ENCODE measurements around the gene STAG1.

STAG1 gene

DNA sequence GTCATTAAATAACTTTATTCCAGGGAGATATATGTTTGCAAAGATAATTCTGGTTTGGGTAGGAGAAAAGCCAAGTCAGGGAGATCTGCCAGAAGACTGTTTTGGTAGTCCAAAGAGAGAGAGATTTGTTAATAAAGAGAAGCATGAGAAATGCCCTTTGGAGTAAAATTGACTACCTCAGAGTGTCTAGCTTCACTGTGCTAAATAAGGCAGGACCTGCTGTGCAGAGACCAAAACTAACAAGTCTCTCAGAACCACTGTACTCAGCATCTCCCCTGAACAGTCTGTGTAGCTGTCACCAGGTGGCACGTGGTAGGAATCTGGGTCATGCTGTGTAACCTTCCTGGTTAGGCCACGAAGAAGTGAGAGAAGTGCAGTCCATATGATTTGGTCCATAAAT lies 35.2 kb upstream of the STAG1 start:
- Histone ChIP-seq H3K36me3 (ENCODE audit: control insufficient read depth, insufficient read depth, low read length) (no peaks in the 10 kb centered on the region), H3K27me3 (replicated peaks; ENCODE audit: control insufficient read depth, insufficient read depth, low read length) (no peaks in the 10 kb centered on the region), H3K4me3 (replicated peaks; ENCODE audit: low read depth, low read length) (no peak overlapping the region)
- TF ChIP-seq, protein P1, sequence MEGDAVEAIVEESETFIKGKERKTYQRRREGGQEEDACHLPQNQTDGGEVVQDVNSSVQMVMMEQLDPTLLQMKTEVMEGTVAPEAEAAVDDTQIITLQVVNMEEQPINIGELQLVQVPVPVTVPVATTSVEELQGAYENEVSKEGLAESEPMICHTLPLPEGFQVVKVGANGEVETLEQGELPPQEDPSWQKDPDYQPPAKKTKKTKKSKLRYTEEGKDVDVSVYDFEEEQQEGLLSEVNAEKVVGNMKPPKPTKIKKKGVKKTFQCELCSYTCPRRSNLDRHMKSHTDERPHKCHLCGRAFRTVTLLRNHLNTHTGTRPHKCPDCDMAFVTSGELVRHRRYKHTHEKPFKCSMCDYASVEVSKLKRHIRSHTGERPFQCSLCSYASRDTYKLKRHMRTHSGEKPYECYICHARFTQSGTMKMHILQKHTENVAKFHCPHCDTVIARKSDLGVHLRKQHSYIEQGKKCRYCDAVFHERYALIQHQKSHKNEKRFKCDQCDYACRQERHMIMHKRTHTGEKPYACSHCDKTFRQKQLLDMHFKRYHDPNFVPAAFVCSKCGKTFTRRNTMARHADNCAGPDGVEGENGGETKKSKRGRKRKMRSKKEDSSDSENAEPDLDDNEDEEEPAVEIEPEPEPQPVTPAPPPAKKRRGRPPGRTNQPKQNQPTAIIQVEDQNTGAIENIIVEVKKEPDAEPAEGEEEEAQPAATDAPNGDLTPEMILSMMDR (IDR thresholded peaks at IDR 0.05; ENCODE audit: insufficient read depth, low read length, poor library complexity, severe bottlenecking): no peak
- DNase-seq (ENCODE audit: extremely low read depth, insufficient read length): no peak

DNA sequence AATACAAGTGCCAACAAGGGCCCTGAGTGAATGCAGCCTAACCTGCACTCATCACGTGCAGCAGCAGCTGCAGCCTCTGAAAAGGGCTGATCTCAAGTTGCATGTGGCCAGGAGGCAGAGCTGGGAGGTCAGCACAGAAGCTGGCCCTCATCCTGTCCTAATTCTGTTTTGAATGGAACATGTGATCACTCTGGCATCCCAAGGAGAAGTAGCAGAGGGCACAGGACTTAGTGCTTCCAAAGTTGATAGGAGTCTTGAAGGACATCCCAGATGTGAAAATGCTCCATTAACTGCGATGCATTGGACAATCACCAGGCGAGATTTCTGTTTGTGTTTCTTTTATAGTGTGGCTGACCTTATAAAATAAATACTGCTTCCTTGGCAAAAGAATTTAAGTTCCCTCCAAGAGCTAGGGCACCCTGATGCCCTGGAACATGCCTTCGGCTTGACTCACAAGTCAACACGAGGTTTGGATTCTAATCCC lies 31.6 kb upstream of the STAG1 start:
- TF ChIP-seq, protein P1 (IDR thresholded peaks at IDR 0.05; ENCODE audit: insufficient read depth, low read length, poor library complexity, severe bottlenecking): no peak

DNA sequence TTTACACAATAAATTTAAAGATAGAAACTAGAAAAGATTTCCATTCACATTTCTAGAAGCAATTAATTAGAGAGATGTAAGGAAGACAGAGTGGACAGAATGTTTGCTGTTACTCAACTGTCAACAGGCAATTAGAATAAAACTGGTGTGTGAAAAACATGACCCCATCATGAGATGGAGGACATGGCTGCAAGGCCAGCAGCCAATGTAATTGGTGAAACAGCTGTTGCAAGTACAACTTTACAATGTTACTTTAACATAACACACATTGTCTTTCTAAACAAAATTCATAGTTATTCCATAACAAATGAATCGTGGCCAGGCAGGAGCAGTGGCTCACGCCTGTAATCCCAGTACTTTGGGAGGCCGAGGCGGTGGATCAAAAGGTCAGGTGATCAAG lies 28.6 kb upstream of the STAG1 start:
- Histone ChIP-seq H3K36me3 (ENCODE audit: control insufficient read depth, insufficient read depth, low read length) (no peaks in the 10 kb centered on the region), H3K27me3 (replicated peaks; ENCODE audit: control insufficient read depth, insufficient read depth, low read length) (no peaks in the 10 kb centered on the region), H3K4me3 (replicated peaks; ENCODE audit: low read depth, low read length) (no peak overlapping the region)
- TF ChIP-seq, protein P1 (IDR thresholded peaks at IDR 0.05; ENCODE audit: insufficient read depth, low read length, poor library complexity, severe bottlenecking): no peak
- DNase-seq (ENCODE audit: extremely low read depth, insufficient read length): no peak

More for the DNA sequence above, 31.6 kb upstream of the STAG1 start:
- Histone ChIP-seq H3K27me3 (replicated peaks; ENCODE audit: control insufficient read depth, insufficient read depth, low read length) (no peaks in the 10 kb centered on the region), H3K36me3 (ENCODE audit: control insufficient read depth, insufficient read depth, low read length) (no peaks in the 10 kb centered on the region), H3K4me3 (replicated peaks; ENCODE audit: low read depth, low read length) (no peak overlapping the region)
- DNase-seq (ENCODE audit: extremely low read depth, insufficient read length): no peak

DNA sequence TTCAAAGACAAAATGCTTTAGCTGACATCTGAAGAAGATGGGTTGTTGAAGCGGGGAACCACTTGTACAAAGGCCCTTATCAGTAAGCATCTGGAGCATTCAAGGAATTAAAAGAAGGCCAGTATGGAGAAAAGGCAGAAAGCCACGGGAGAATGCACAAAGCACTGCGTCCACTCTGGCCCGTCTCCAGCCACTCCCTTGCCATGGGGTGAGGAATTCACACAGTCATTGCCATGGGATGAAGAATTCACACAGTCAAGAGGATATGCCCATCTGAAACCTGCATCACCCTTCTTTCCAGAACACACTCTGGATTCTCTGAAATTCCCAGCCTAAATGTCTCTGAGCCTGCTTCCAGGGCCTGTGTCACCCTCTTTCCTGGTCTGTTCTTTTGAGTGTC lies 26.7 kb upstream of the STAG1 start:
- TF ChIP-seq, protein P1 (IDR thresholded peaks at IDR 0.05; ENCODE audit: insufficient read depth, low read length, poor library complexity, severe bottlenecking): no peak
- no peak for DNase-seq (ENCODE audit: extremely low read depth, insufficient read length)
- Histone ChIP-seq H3K4me3 (replicated peaks; ENCODE audit: low read depth, low read length) (no peak overlapping the region), H3K36me3 (ENCODE audit: control insufficient read depth, insufficient read depth, low read length) (no peaks in the 10 kb centered on the region), H3K27me3 (replicated peaks; ENCODE audit: control insufficient read depth, insufficient read depth, low read length) (no peaks in the 10 kb centered on the region)

GRCh38 chr3:136772709-136773108 lies 20.5 kb upstream of the STAG1 start:
- no peaks in the 10 kb centered on the region for H3K27me3 ChIP-seq (replicated peaks; ENCODE audit: control insufficient read depth, insufficient read depth, low read length)
- H3K36me3 ChIP-seq (ENCODE audit: control insufficient read depth, insufficient read depth, low read length): no peaks in the 10 kb centered on the region
- DNase-seq (ENCODE audit: extremely low read depth, insufficient read length): no peak
- H3K4me3 ChIP-seq (replicated peaks; ENCODE audit: low read depth, low read length): no peak overlapping the region
- TF ChIP-seq, protein P1 (IDR thresholded peaks at IDR 0.05; ENCODE audit: insufficient read depth, low read length, poor library complexity, severe bottlenecking): no peak

All from GM06990 (cell line).